GM18858 (cell line): ENCODE results near the gene DPP6.

Source experiments
- ATAC-seq: cut with Tn5 transposase; IDR thresholded peaks from one replicate; pipeline ENCODE4 v1.9.1; 2021; ENCODE audit not compliant: unreplicated experiment

DPP6 gene

GRCh38 chr7:154231732-154232131 is 179.5 kb downstream of the DPP6 start:
- ATAC-seq, result no peak

GRCh38 chr7:154232700-154233099 is 180.5 kb downstream of the DPP6 start:
- ATAC-seq, result no peak

GRCh38 chr7:154241988-154242387 is 189.8 kb downstream of the DPP6 start:
- ATAC-seq, result no peak

- no peak for ATAC-seq
Observed at GRCh38 chr7:154242709-154243108, 190.5 kb downstream of the DPP6 start.

GRCh38 chr7:154252046-154252445 is 199.8 kb downstream of the DPP6 start:
- ATAC-seq, result no peak

- no peak for ATAC-seq
Observed at GRCh38 chr7:154253810-154254209, 201.6 kb downstream of the DPP6 start.

GRCh38 chr7:154255324-154255723 is 203.1 kb downstream of the DPP6 start:
- ATAC-seq, result no peak

GRCh38 chr7:154256150-154256549 is 204.0 kb downstream of the DPP6 start:
- no peak for ATAC-seq

- no peak for ATAC-seq
Observed at GRCh38 chr7:154259396-154259795, 207.2 kb downstream of the DPP6 start.

GRCh38 chr7:154287356-154287755 is 235.2 kb downstream of the DPP6 start:
- no peak for ATAC-seq

- no peak for ATAC-seq
Observed at GRCh38 chr7:154289119-154289518, 236.9 kb downstream of the DPP6 start.

- ATAC-seq, result no peak
Observed at GRCh38 chr7:154296443-154296842, 244.2 kb downstream of the DPP6 start.

- ATAC-seq, result no peak
Observed at GRCh38 chr7:154299736-154300135, 247.5 kb downstream of the DPP6 start.

GRCh38 chr7:154302380-154302779 is 250.2 kb downstream of the DPP6 start:
- ATAC-seq, result no peak

GRCh38 chr7:154304231-154304630 is 252.0 kb downstream of the DPP6 start:
- ATAC-seq, result no peak

GRCh38 chr7:154304740-154305700 is 252.8 kb downstream of the DPP6 start:
- ATAC-seq, result no peak

- ATAC-seq, result no peak
Observed at GRCh38 chr7:154306036-154306435, 253.8 kb downstream of the DPP6 start.

GRCh38 chr7:154308928-154309327 is 256.7 kb downstream of the DPP6 start:
- ATAC-seq, result no peak

GRCh38 chr7:154310114-154310513 is 257.9 kb downstream of the DPP6 start:
- no peak for ATAC-seq

- no peak for ATAC-seq
Observed at GRCh38 chr7:154324196-154324595, 272.0 kb downstream of the DPP6 start.

GRCh38 chr7:154326421-154326820 is 274.2 kb downstream of the DPP6 start:
- no peak for ATAC-seq

GRCh38 chr7:154330318-154330717 is 278.1 kb downstream of the DPP6 start:
- ATAC-seq, result no peak
